Erythroblast (primary cell): Measurements from ENCODE around the gene ZSCAN1.

Experiments used
- DNase-seq, 2 experiments: peaks; one replicate each; lab custom pipeline; 2025; lab: John Stamatoyannopoulos, UW
- GATA1 ChIP-seq: IDR thresholded peaks from 2 replicates; pipeline ENCODE4 v1.6.1; 2011; ENCODE audit warnings: low read depth, mild to moderate bottlenecking, control low read depth, low read length, moderate library complexity
- POLR2A ChIP-seq: IDR thresholded peaks from 2 replicates; pipeline ENCODE4 v1.6.1; 2011; ENCODE audit warnings: mild to moderate bottlenecking, low read length

Gene ZSCAN1

GRCh38 chr19:58084596-58085347 lies 50.9 kb downstream of the ZSCAN1 start:
- DNase-seq, result no peak
- TF ChIP-seq POLR2A (no peak), GATA1 (no peak)

- TF ChIP-seq GATA1 (no peak), POLR2A (no peak)
- no peak for DNase-seq
Observed at GRCh38 chr19:58085348-58085875, 51.6 kb downstream of the ZSCAN1 start.

GRCh38 chr19:58086825-58087710 lies 53.2 kb downstream of the ZSCAN1 start:
- TF ChIP-seq GATA1, result no peak
- TF ChIP-seq POLR2A, result no peak
- no peak for DNase-seq

- DNase-seq, result no peak
- TF ChIP-seq POLR2A, result no peak
- TF ChIP-seq GATA1, result no peak
Observed at GRCh38 chr19:58088521-58089052, 54.8 kb downstream of the ZSCAN1 start.

- no peak for TF ChIP-seq POLR2A
- no peak for TF ChIP-seq GATA1
- no peak for DNase-seq
Observed at GRCh38 chr19:58089846-58090245, 56.0 kb downstream of the ZSCAN1 start.

GRCh38 chr19:58091251-58091995 lies 57.6 kb downstream of the ZSCAN1 start:
- TF ChIP-seq POLR2A (no peak), GATA1 (no peak)
- no peak for DNase-seq

GRCh38 chr19:58093071-58093470 lies 59.2 kb downstream of the ZSCAN1 start:
- no peak for DNase-seq
- TF ChIP-seq GATA1, result no peak

GRCh38 chr19:58095328-58095727 lies 61.5 kb downstream of the ZSCAN1 start:
- TF ChIP-seq GATA1 (no peak), POLR2A (no peak)

GRCh38 chr19:58096884-58097283 lies 63.1 kb downstream of the ZSCAN1 start:
- TF ChIP-seq GATA1, result no peak
- DNase-seq, result no peak

More at GRCh38 chr19:58095328-58095727, 61.5 kb downstream of the ZSCAN1 start:
- DNase-seq, result no peak

GRCh38 chr19:58097349-58097748 lies 63.5 kb downstream of the ZSCAN1 start:
- TF ChIP-seq GATA1, result no peak
- no peak for TF ChIP-seq POLR2A
- no peak for DNase-seq

- peak; percentile 61 to 69 for DNase-seq
- TF ChIP-seq POLR2A (peak; percentile 16), GATA1 (no peak)
Observed at GRCh38 chr19:58097781-58098681, 64.2 kb downstream of the ZSCAN1 start, which contains the start of gene ZSCAN18. TSS of gene ZSCAN18 (minus strand) at chr19:58098231. CDS start at chr19:58090267, 7,964 bp downstream.

- TF ChIP-seq GATA1, result no peak
- TF ChIP-seq POLR2A, result no peak
- no peak for DNase-seq
Observed at GRCh38 chr19:58098682-58098998, 64.8 kb downstream of the ZSCAN1 start.
